Suprapubic skin (tissue), 4 donors: ENCODE data around the gene PRDM1.

Experiments
- POLR2A ChIP-seq, 2 donors: fragments of 450-650 bp; IDR thresholded peaks; one replicate each; pipeline ENCODE4 v1.6.1; 2017; ENCODE audit warnings: antibody characterized with exemption in 2 of 2, mild to moderate bottlenecking in 2 of 2, moderate library complexity in 2 of 2
- POLR2AphosphoS5 ChIP-seq, 3 donors: sonication (generic); formaldehyde crosslinking; IDR thresholded peaks; one replicate each; pipeline ENCODE4 v1.6.1; 2017; ENCODE audit warnings: antibody characterized with exemption in 3 of 3
- TF ChIP-seq, protein P1 (sequence below), 2 donors: fragments of 200-600 bp in 1 of 2; fragments of 450-650 bp in 1 of 2; sonication (generic) in 1 of 2; IDR thresholded peaks; one replicate each; pipeline ENCODE4 v1.5.1; 2016 to 2019; ENCODE audit warnings: antibody characterized with exemption in 2 of 2, mild to moderate bottlenecking in 1 of 2, moderate library complexity in 1 of 2

DNA sequence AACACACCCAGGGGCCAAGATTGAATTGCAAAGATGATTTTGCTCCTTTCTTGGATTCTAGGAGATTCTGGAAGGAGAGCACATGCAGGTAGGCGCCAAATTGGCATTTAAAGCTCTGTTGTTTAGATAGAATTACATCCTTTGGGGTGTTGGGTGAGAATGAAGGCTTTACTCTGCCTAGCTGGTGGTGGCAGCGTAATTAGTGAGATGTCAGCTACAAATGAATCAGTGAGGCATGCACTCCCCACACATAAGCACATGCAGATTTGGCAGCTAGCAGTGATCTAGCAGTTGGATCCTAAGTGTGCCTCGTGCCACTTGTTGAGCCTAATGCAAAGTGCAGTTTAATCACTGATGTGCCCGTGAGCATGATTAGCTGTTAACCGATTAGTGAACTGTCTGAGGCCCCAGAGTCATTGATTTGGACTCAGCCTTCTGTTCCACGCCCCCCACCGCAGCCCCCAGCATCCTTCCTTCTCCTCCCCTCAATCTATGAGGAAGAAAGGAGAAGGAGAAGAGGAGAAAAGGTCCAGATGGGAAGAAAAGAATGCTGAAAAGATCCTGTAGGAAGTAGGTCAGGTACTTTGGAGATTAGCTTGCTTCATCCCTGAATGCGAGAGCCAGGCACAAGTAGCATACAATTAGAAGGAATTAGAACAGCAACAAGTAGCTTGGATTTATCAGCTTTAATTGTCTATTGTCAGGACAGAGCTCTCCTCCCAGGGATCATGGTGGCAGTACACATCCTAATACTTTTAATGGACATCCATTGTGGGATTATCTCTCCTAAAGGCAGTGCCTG, 6.0 kb upstream of the PRDM1 start:
- TF ChIP-seq POLR2AphosphoS5 (IDR thresholded peaks at IDR 0.05) (no peak), POLR2A (IDR thresholded peaks at IDR 0.05) (no peak)
- TF ChIP-seq, protein P1, sequence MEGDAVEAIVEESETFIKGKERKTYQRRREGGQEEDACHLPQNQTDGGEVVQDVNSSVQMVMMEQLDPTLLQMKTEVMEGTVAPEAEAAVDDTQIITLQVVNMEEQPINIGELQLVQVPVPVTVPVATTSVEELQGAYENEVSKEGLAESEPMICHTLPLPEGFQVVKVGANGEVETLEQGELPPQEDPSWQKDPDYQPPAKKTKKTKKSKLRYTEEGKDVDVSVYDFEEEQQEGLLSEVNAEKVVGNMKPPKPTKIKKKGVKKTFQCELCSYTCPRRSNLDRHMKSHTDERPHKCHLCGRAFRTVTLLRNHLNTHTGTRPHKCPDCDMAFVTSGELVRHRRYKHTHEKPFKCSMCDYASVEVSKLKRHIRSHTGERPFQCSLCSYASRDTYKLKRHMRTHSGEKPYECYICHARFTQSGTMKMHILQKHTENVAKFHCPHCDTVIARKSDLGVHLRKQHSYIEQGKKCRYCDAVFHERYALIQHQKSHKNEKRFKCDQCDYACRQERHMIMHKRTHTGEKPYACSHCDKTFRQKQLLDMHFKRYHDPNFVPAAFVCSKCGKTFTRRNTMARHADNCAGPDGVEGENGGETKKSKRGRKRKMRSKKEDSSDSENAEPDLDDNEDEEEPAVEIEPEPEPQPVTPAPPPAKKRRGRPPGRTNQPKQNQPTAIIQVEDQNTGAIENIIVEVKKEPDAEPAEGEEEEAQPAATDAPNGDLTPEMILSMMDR (IDR thresholded peaks at IDR 0.05), result no peak
